Fibroblast of mammary gland (primary cell): ENCODE results near the gene ISM2.

Experiments
- DNase-seq: peaks from one replicate; pipeline ENCODE4 v3.0.0-alpha.2; 2010; ENCODE audit warnings: low read depth
- H3K4me3 ChIP-seq: 2 replicates; pipeline ENCODE4 v1.5.1; 2011; ENCODE audit warnings: low read depth, mild to moderate bottlenecking, low read length, moderate library complexity; ENCODE audit not compliant: control insufficient read depth
- CTCF ChIP-seq: conservative IDR thresholded peaks from 2 replicates; pipeline ENCODE4 v1.5.1; 2011; ENCODE audit warnings: low read depth, low read length, inconsistent platforms; ENCODE audit not compliant: control insufficient read depth, insufficient read depth

The ISM2 gene

GRCh38 chr14:77482422-77482821, 16.2 kb downstream of the ISM2 start:
- no peak for TF ChIP-seq CTCF
- H3K4me3 ChIP-seq: no peak overlapping the region
- no peak for DNase-seq

GRCh38 chr14:77478796-77479195, 19.8 kb downstream of the ISM2 start:
- DNase-seq: no peak
- no peak for TF ChIP-seq CTCF
- H3K4me3 ChIP-seq: no peak overlapping the region

- no peak overlapping the region for H3K4me3 ChIP-seq
- DNase-seq: no peak
- TF ChIP-seq CTCF: no peak
Observed at GRCh38 chr14:77478029-77478428, 20.6 kb downstream of the ISM2 start.

- TF ChIP-seq CTCF: no peak
- no peak overlapping the region for H3K4me3 ChIP-seq
- DNase-seq: no peak
Observed at GRCh38 chr14:77475432-77476115, 23.0 kb downstream of the ISM2 start.

GRCh38 chr14:77474479-77475177, 24.0 kb downstream of the ISM2 start:
- no peak for TF ChIP-seq CTCF
- no peak for DNase-seq
- H3K4me3 ChIP-seq: no peak overlapping the region

- DNase-seq: no peak
- no peak overlapping the region for H3K4me3 ChIP-seq
- no peak for TF ChIP-seq CTCF
Observed at GRCh38 chr14:77473921-77474320, 24.7 kb downstream of the ISM2 start.
